Transverse colon (tissue), 4 donors: ENCODE results near the gene SLC12A7. TPM values are rescaled to one million over a fixed set of nuclear protein-coding genes. Genes with fewer than 3 reads are reported as not detected.

ENCODE experiments used
- DNase-seq: peaks from one replicate; pipeline ENCODE4 v3.0.0-alpha.2; 2019
- H3K27ac ChIP-seq, 4 donors: fragments of 200-600 bp; sonication (generic); 2 replicates each; pipeline ENCODE4 v1.5.1; 2016 to 2018; ENCODE audit warnings: inconsistent platforms in 4 of 4
- H3K27me3 ChIP-seq: fragments of 200-600 bp; sonication (generic); 2 replicates; pipeline ENCODE4 v1.5.1; 2017; ENCODE audit warnings: inconsistent platforms
- H3K36me3 ChIP-seq, 4 donors: fragments of 200-600 bp; sonication (generic); 2 replicates each; pipeline ENCODE4 v1.5.1; 2017 to 2019; ENCODE audit warnings: inconsistent platforms in 4 of 4
- H3K4me1 ChIP-seq, 4 donors: fragments of 200-600 bp; sonication (generic); 2 replicates each; pipeline ENCODE4 v1.5.1; 2017 to 2020; ENCODE audit warnings: inconsistent platforms in 4 of 4
- H3K4me3 ChIP-seq, 4 donors: fragments of 200-600 bp; sonication (generic); 1 replicate in 1 of 4; 2 replicates in 3 of 4; pipeline versions ENCODE4 v1.5.1 to v1.6.1; 2017 to 2019; ENCODE audit warnings: inconsistent platforms in 4 of 4
- H3K9me3 ChIP-seq, 2 donors: fragments of 200-600 bp; sonication (generic); 2 replicates each; pipeline ENCODE4 v1.5.1; 2017 to 2019; ENCODE audit warnings: inconsistent platforms in 2 of 2
- EP300 ChIP-seq: sonication (generic); formaldehyde crosslinking; IDR thresholded peaks from one replicate; pipeline ENCODE4 v1.6.1; 2017; ENCODE audit warnings: antibody characterized with exemption, low read depth
- POLR2A ChIP-seq: fragments of 450-650 bp; IDR thresholded peaks from one replicate; pipeline ENCODE4 v1.6.1; 2016; ENCODE audit warnings: antibody characterized with exemption, mild to moderate bottlenecking, moderate library complexity
- POLR2AphosphoS5 ChIP-seq, 3 donors: sonication (generic); formaldehyde crosslinking; IDR thresholded peaks; one replicate each; pipeline ENCODE4 v1.6.1; 2016; ENCODE audit warnings: antibody characterized with exemption in 3 of 3
- whole genome bisulfite sequencing, 2 donors: methylation state at CpG; one replicate each; pipeline ENCODE4 v1.1.5; 2018; ENCODE audit warnings: low coverage in 1 of 2; 5-methylcytosine and 5-hydroxymethylcytosine counted together
- in situ Hi-C, 4 donors: fragments of 200-750 bp; cut with MboI; loops; one replicate each; pipeline versions ENCODE4 v1.15.0 to v1.15.1; 2017; ENCODE audit warnings: low sequenced_read_pairs in 3 of 4, low pct_ligation_motif_present in 1 of 4, low pct_unique_long_range_greater_than_20kb in 1 of 4
- intact Hi-C: fragments of 100-400 bp; cut with DNase I; formaldehyde crosslinking; loops from one replicate; pipeline ENCODE4 v1.15.1; 2023; ENCODE audit warnings: low total_unique reads
- total RNA-seq, 4 donors: library from RNA; depleted of rRNA; stranded (reverse); fragments of >200 nt; gene quantifications; one replicate each; pipeline ENCODE4 v1.1.0, GENCODE V29; 2016
- TF ChIP-seq, protein P1 (sequence below), 5 experiments: fragments of 200-600 bp in 3 of 5; fragments of 450-650 bp in 2 of 5; sonication (generic) in 3 of 5; IDR thresholded peaks; 1 replicate in 2 of 5; 2 replicates in 3 of 5; pipeline ENCODE4 v1.5.1; 2016 to 2017; ENCODE audit warnings: antibody characterized with exemption in 5 of 5, inconsistent platforms in 3 of 5, mild to moderate bottlenecking in 2 of 5, moderate library complexity in 1 of 5

Gene SLC12A7
- total RNA-seq, 4 donors from 2014 or later: 60.7 to 144 (median 61.4) TPM

DNA sequence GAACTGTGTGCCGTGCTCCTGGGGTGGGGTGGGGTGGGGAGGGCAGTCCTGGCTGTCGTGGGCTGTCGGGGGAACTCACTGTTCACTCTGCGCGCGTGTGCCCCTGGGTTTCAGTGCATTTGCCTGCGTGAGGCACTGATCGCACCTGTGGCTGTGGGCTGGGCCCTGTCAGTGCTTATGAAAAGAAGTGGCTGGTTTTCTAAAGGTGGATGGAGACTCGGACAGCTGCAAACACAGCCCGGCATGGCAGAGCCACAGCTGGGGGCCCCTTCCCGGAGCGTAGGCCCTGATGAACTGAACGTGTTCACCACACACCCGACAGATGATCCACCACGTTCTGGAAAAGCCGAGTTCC is 60.5 kb downstream of the SLC12A7 start:
- H3K4me3 ChIP-seq: no peak overlapping the region
- H3K27ac ChIP-seq: no peak overlapping the region
- no peaks in the 10 kb centered on the region for H3K9me3 ChIP-seq
- no peaks in the 10 kb centered on the region for H3K36me3 ChIP-seq
- no peak for DNase-seq
- intact Hi-C loops (no loop called here), in situ Hi-C loops (no loop called here)
- WGBS, 2 donors: 83% methylated on average over 15 of the region's 16 CpGs; no CpG with 5 or more reads in 1 of the 2 donors
- TF ChIP-seq POLR2AphosphoS5 (IDR thresholded peaks at IDR 0.05) (no peak), POLR2A (no peak), EP300 (no peak)
- TF ChIP-seq, protein P1, sequence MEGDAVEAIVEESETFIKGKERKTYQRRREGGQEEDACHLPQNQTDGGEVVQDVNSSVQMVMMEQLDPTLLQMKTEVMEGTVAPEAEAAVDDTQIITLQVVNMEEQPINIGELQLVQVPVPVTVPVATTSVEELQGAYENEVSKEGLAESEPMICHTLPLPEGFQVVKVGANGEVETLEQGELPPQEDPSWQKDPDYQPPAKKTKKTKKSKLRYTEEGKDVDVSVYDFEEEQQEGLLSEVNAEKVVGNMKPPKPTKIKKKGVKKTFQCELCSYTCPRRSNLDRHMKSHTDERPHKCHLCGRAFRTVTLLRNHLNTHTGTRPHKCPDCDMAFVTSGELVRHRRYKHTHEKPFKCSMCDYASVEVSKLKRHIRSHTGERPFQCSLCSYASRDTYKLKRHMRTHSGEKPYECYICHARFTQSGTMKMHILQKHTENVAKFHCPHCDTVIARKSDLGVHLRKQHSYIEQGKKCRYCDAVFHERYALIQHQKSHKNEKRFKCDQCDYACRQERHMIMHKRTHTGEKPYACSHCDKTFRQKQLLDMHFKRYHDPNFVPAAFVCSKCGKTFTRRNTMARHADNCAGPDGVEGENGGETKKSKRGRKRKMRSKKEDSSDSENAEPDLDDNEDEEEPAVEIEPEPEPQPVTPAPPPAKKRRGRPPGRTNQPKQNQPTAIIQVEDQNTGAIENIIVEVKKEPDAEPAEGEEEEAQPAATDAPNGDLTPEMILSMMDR (IDR thresholded peaks at IDR 0.05): no peak
- H3K4me1 ChIP-seq: no peaks in the 10 kb centered on the region
- H3K27me3 ChIP-seq: no peaks in the 10 kb centered on the region

DNA sequence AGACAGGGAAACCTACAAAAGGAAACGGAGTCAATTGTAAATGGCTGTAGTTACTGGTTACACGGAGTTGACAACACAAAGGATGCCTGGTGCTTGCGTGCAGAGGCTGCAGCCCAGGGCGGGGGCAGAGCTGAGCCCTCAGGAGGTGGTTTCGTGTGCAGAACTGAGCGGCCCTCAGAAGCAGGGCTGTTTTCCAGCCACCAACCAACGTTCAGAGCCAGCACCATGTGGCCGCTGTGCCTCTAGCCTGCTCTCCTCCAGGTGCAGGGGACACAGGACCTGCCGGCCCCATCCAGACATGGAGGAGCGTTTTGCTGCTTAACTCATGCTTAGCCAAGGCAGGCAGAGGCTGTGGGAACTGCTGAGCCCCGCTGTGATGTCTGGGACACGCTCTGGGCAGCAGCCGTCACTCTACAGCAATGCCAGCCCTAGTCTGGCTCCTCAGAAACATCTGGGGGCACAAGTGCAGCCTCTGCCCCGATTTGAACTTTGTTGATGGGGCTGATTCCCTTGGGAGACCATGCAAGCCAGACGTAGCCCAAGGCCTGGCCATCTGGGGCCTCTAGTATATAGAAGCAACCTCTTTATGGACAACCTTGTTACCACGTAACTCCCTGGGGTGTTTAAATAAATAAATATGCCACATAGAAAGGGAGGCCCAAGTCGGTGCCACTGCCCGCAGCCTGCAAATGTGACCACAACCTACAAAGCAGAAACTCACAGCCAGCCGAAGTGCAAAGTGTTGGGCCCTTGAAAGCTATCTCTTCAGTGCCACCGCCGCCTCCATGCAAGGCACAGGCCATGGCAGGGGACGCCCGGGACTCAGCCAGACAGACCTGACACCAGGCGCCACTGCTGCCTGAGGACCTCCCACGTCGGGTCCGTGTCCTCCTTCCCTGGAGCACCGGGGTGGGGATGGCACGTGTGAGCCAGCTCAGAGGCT is 61.2 kb downstream of the SLC12A7 start:
- WGBS, 2 donors: 74 to 85% methylated on average over 6 to 28 of the region's 29 CpGs
- no peaks in the 10 kb centered on the region for H3K4me1 ChIP-seq
- no peaks in the 10 kb centered on the region for H3K27me3 ChIP-seq
- in situ Hi-C loops: no loop called here
- TF ChIP-seq, protein P1 (IDR thresholded peaks at IDR 0.05): no peak
- intact Hi-C loops: no loop called here
- no peaks in the 10 kb centered on the region for H3K36me3 ChIP-seq
- H3K9me3 ChIP-seq: no peaks in the 10 kb centered on the region
- no peak overlapping the region for H3K27ac ChIP-seq
- no peak overlapping the region for H3K4me3 ChIP-seq
- no peak for DNase-seq

- Histone ChIP-seq H3K36me3 (no peaks in the 10 kb centered on the region), H3K9me3 (no peaks in the 10 kb centered on the region), H3K4me1 (no peaks in the 10 kb centered on the region), H3K27ac (no peak overlapping the region), H3K27me3 (no peaks in the 10 kb centered on the region), H3K4me3 (no peak overlapping the region)
- WGBS, 2 donors: 81% methylated on average over 39 of the region's 39 CpGs; no CpG with 5 or more reads in 1 of the 2 donors
- DNase-seq: no peak
- intact Hi-C loops: no loop called here
- in situ Hi-C loops: no loop called here
- TF ChIP-seq POLR2AphosphoS5 (IDR thresholded peaks at IDR 0.05): no peak
- TF ChIP-seq, protein P1 (IDR thresholded peaks at IDR 0.05): no peak
- no peak for TF ChIP-seq POLR2A
- TF ChIP-seq EP300: no peak
Observed at GRCh38 chr5:1048861-1049838, 62.7 kb downstream of the SLC12A7 start.

- Histone ChIP-seq H3K27ac (no peak overlapping the region), H3K9me3 (no peaks in the 10 kb centered on the region), H3K27me3 (no peaks in the 10 kb centered on the region), H3K4me1 (no peaks in the 10 kb centered on the region), H3K36me3 (no peaks in the 10 kb centered on the region), H3K4me3 (no peak overlapping the region)
- intact Hi-C loops (no loop called here), in situ Hi-C loops (no loop called here)
- WGBS, 2 donors: 82 to 83% methylated on average over 10 to 11 of the region's 11 CpGs
- TF ChIP-seq, protein P1 (IDR thresholded peaks at IDR 0.05): no peak
- TF ChIP-seq EP300: no peak
- TF ChIP-seq POLR2AphosphoS5 (IDR thresholded peaks at IDR 0.05): no peak
- TF ChIP-seq POLR2A: no peak
- DNase-seq: no peak
Observed at GRCh38 chr5:1048162-1048721, 63.6 kb downstream of the SLC12A7 start.
